Pancreas (tissue), 10 donors: Measurements from ENCODE around the gene ERI3. TPM values are rescaled to one million over a fixed set of nuclear protein-coding genes. Genes with fewer than 3 reads are reported as not detected.
A peak's percentile ranks its signal among the peaks of the same experiment; 100 is the strongest.

Experiments used
- ATAC-seq, 4 donors: fragments of 200-7000 bp; cut with Tn5 transposase; one replicate each; pipeline versions ENCODE4 v1.8.0 to v1.9.1; 2020; ENCODE audit warnings: mild to moderate bottlenecking in 4 of 4, moderate library complexity in 4 of 4
- DNase-seq, 6 donors: peaks; one replicate each; pipeline ENCODE4 v3.0.0-alpha.2; 2020
- FAIRE-seq: peaks from 2 replicates; lab custom pipeline; 2012; peaks lifted over from hg19 to GRCh38; lab: Jason Lieb, UNC
- H3K27ac ChIP-seq, 4 donors: fragments of 200-600 bp; sonication (generic); 1 replicate in 3 of 4; 2 replicates in 1 of 4; pipeline versions ENCODE4 v1.5.0 to v1.8.0; 2020
- H3K27me3 ChIP-seq, 4 donors: fragments of 200-600 bp; one replicate each; pipeline ENCODE4 v1.8.0; 2021
- H3K36me3 ChIP-seq, 3 donors: fragments of 200-600 bp; sonication (generic) in 1 of 3; one replicate each; pipeline versions ENCODE4 v1.5.0 to v1.8.0; 2020 to 2021
- H3K4me1 ChIP-seq, 3 donors: fragments of 200-600 bp; one replicate each; pipeline ENCODE4 v1.8.0; 2021
- H3K4me3 ChIP-seq, 4 donors: fragments of 200-600 bp; sonication (generic) in 2 of 4; one replicate each; pipeline versions ENCODE4 v1.5.0 to v1.8.0; 2020 to 2021
- H3K9me3 ChIP-seq, 4 donors: fragments of 200-600 bp; one replicate each; pipeline ENCODE4 v1.8.0; 2021
- CTCF ChIP-seq, 4 donors: fragments of 200-600 bp; sonication (generic) in 3 of 4; IDR thresholded peaks; one replicate each; pipeline versions ENCODE4 v1.5.0 to v1.8.0; 2021; ENCODE audit warnings: antibody characterized with exemption in 4 of 4
- WGBS, 2 donors: extraction: QIAGEN DNeasy Blood & Tissue Kit; methylation state at CpG; one replicate each; pipeline ENCODE4 v1.1.7; 2013; 5-methylcytosine and 5-hydroxymethylcytosine counted together
- intact Hi-C, 3 donors: fragments of 100-400 bp; cut with DNase I; formaldehyde crosslinking; loops; one replicate each; pipeline versions ENCODE4 v1.11.1 to v1.14.2; 2022
- polyA plus RNA-seq, 2 donors: library from polyadenylated mRNA; stranded (reverse); fragments of 200-250 nt; gene quantifications; one replicate each; pipeline ENCODE4 v1.2.3, GENCODE V29; 2013
- total RNA-seq, 6 donors: library from RNA; stranded (reverse); fragmentation: NEBNext Ultra II Directional in 4 of 6; extraction: Animal tissue kit (Norgen Biotek cat#: 25700) in 4 of 6; gene quantifications; one replicate each; pipeline versions ENCODE4 v1.2.1 to v1.2.4, GENCODE V29; 2021 to 2023
- donor health status: healthy with polysubstance abuse.
- donor health status: DM: no; HTN: no; CAD: no; lungs with moderate emphysema.
- donor health status: DM: no; HTN: no; CAD: no.
- donor health status: control.
- donor health status: control.
- donor health status: Bipolar disorder and iron deficiency.
- donor health status: DM: yes; HTN: yes; CAD: no.
- donor health status: DM: no; HTN: no; CAD: no.
- donor health status: DM: no; HTN: no; CAD: no.
- donor health status: DM: yes; HTN: yes; CAD: no.

The ERI3 gene
- total and polyA plus RNA-seq, 8 donors: 18.9 to 33.7 (median 21.8) TPM

GRCh38 chr1:44246806-44247205, 108.3 kb downstream of the ERI3 start:
- 85 to 93% methylated on average over 2 of the region's 2 CpGs for WGBS, 2 donors
- no peak for DNase-seq
- no peaks in the 10 kb centered on the region for H3K27me3 ChIP-seq

GRCh38 chr1:44244986-44245385, 110.1 kb downstream of the ERI3 start:
- Histone ChIP-seq H3K4me1 (no peaks in the 10 kb centered on the region), H3K36me3 (no peaks in the 10 kb centered on the region), H3K27ac (no peak overlapping the region), H3K9me3 (no peaks in the 10 kb centered on the region), H3K27me3 (no peaks in the 10 kb centered on the region), H3K4me3 (no peak overlapping the region)
- TF ChIP-seq CTCF (IDR thresholded peaks at IDR 0.05): no peak
- intact Hi-C loops: no loop called here
- DNase-seq (no peak), ATAC-seq (no peak), FAIRE-seq (no peak)
- 87 to 91% methylated on average over 9 of the region's 9 CpGs for WGBS, 2 donors

More at GRCh38 chr1:44246806-44247205, 108.3 kb downstream of the ERI3 start:
- no peak for FAIRE-seq
- intact Hi-C loops: no loop called here
- Histone ChIP-seq H3K36me3 (no peaks in the 10 kb centered on the region), H3K27ac (no peak overlapping the region), H3K9me3 (no peaks in the 10 kb centered on the region), H3K4me3 (no peak overlapping the region), H3K4me1 (no peaks in the 10 kb centered on the region)
- no peak for TF ChIP-seq CTCF (IDR thresholded peaks at IDR 0.05)
- no peak for ATAC-seq

- Histone ChIP-seq H3K4me3 (no peak overlapping the region), H3K27ac (no peak overlapping the region), H3K9me3 (no peaks in the 10 kb centered on the region), H3K4me1 (no peaks in the 10 kb centered on the region), H3K36me3 (no peaks in the 10 kb centered on the region), H3K27me3 (no peaks in the 10 kb centered on the region)
- ATAC-seq (peak in 1 of 4 donors; percentile 21), DNase-seq (no peak), FAIRE-seq (no peak)
- intact Hi-C loops: no loop called here
- WGBS, 2 donors: 94 to 96% methylated on average over 7 of the region's 7 CpGs
- no peak for TF ChIP-seq CTCF (IDR thresholded peaks at IDR 0.05)
Measured at GRCh38 chr1:44243782-44244495, 111.1 kb downstream of the ERI3 start.

GRCh38 chr1:44242746-44243145, 112.3 kb downstream of the ERI3 start:
- intact Hi-C loops: no loop called here
- no peak overlapping the region for H3K4me3 ChIP-seq
- no peak for TF ChIP-seq CTCF (IDR thresholded peaks at IDR 0.05)
- H3K9me3 ChIP-seq: no peaks in the 10 kb centered on the region
- ATAC-seq (no peak), DNase-seq (peak in 1 of 6 donors; percentile 29), FAIRE-seq (no peak)
- no peaks in the 10 kb centered on the region for H3K36me3 ChIP-seq
- WGBS, 2 donors: 85 to 87% methylated on average over 14 to 16 of the region's 16 CpGs
- no peak overlapping the region for H3K27ac ChIP-seq
- no peaks in the 10 kb centered on the region for H3K4me1 ChIP-seq
- H3K27me3 ChIP-seq: no peaks in the 10 kb centered on the region
